NCI-H2107 treated with DMSO at 0.1 percent for 48 hours (cell line): ENCODE measurements around the gene ARL15.

Experiments used
- DNase-seq: peaks from one replicate; lab custom pipeline; 2025; ENCODE audit not compliant: unreplicated experiment; lab: John Stamatoyannopoulos, UW

ARL15 gene

DNA sequence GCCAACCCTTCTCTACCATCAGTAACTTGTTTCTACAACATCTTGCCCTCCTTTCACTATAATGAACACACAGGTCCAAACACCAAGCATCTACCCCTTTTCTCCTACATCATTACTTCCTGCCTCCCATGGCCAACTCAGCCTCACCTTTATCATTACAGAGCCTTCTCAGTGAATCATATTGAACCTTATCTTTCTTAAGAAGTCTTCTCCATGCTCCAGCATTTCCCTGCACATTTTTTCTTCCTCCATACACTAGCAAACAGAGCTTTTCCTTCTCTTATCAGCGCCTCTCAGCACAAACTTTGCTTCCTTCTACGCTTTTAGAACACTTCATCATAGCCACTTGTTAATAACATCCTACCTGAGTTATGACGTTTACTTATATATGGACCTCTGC lies 148.2 kb downstream of the ARL15 start:
- no peak for DNase-seq

DNA sequence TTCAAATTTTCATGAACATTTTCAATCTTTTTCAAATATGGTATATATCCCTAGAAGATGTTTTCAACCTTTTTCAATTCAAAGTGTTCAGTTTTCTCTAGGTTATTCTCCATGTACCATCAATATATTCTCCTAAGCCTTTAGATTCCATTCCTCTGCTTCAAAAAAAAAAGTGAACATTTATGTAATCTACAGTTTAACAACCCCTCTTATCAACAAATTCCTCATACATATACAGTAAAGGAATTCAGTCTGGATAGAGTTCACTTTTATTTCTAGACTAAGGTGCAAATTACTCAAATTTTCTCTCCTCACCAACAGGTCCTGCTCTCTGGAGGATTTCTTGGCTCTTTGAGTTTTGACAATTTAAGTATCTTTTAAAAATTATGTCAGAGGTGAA lies 150.0 kb downstream of the ARL15 start:
- DNase-seq: no peak

DNA sequence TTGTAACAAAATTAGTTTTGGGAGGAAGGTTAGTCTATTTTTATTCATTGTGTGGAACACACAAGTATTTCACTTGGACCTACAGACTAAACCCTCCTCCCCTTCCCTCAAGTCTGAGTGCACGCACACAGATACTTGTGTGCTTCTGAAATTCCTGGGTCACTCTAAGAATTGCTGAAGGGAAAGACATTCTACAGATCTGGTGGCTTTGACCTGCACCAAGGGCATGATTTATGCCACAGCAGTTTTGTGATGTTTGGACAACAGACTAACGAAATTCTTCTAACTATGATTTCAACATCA lies 150.5 kb downstream of the ARL15 start:
- DNase-seq: no peak

GRCh38 chr5:54159153-54159892 lies 151.1 kb downstream of the ARL15 start:
- DNase-seq: no peak

DNA sequence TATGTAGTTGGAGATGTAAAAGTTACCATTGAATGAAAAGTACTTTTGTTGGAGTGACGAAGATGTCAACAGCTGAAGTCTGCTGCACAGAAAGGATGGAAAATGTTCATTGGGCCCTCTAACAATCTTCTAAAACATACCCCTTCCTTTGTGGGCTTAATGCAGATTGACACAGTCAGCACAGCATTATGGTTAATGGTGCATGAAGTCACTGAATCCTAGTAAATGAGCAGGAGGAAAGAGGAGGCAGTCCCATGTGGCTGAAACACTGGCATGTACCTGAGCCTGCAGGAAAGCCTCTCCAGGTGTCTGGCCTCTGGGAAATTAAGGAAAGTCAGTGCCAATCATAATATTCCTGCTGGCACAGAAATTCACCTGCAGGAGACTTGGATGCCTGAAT lies 153.8 kb downstream of the ARL15 start:
- peak; percentile 46 for DNase-seq

DNA sequence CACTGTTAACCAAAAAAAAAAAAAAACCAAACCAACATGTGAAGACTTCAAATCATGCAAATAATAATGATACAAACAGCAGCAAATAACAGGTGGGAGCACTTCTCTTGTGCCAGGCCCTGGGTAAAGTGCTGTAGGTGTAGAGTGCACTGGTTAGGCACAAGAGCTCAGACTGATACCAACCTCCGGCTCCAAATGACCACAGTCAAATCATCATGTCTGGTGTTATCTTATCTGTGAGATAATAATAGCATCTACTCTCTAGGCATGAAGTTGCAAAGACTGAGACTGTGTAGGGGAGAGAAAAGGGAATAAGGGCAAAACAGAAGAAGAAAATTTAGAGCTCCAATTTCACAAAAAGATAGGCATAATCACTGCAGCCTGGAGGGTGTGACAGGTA lies 159.5 kb downstream of the ARL15 start:
- no peak for DNase-seq

DNA sequence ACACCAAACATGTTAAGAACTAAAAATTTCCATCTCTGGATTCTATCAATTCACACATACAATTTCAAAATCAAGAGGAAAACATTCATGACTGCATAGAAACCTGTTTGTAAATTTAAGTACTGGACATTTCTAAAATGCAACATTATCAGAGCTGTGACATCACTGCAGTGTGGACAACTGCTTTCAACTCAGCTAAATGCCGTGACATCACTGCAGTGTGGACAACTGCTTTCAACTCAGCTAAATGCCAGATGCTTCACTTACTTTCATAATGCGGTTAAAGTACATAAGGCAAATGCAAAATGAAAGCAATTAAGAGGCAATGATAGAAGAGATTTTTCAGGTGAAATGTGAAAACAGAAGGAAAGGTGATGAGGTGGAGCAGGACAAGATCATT lies 161.5 kb downstream of the ARL15 start:
- DNase-seq: peak; percentile 75

- peak; percentile 2 for DNase-seq
Observed at GRCh38 chr5:54148067-54148845, 162.1 kb downstream of the ARL15 start.

DNA sequence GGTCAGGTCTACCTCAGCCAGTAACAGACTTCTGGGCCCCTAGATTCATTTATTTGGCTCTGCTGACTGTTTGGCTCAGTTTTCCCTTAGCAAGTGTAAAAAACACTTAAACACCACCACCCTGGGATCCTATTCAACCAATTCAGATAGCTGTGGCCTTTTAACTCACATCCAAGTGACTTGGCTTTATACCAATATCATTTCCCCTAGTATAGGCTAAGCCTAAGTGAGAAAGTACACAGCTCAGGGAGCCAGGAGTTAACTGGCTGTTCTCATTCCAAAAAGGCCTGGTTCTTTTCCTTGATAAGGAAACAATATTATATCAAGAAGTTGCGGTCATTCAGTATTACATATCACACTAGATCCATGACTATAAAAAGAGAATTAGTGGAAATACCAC lies 163.5 kb downstream of the ARL15 start:
- DNase-seq: peak; percentile 57

GRCh38 chr5:54146390-54146789 lies 164.0 kb downstream of the ARL15 start:
- no peak for DNase-seq

DNA sequence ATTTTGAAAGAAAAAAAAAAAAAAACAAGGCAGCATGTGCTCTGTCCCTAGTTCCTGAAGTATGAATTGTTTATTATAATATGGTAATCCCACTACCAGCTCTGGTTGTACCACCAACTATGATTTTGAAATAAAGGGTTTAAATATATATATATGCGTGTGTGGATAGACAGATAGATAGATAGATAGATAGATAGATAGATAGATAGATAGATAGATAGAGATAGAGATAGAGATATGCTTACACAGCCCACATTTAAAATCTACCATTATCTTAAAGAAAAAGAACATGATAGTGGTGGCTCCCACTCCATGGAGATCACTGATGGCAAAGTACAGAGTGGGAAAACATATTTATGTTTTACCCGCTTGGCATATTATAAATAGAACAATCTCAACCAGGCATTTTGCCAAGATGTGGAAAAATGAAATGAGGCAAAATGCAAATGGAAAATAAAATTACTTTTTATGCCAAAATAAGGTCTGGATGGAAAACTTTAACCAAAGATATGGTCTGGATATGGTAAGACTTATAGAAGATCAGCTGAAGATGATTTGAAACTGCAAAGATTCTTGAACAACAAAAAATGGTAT lies 170.0 kb downstream of the ARL15 start:
- no peak for DNase-seq

GRCh38 chr5:54136516-54137440 lies 173.6 kb downstream of the ARL15 start:
- no peak for DNase-seq

DNA sequence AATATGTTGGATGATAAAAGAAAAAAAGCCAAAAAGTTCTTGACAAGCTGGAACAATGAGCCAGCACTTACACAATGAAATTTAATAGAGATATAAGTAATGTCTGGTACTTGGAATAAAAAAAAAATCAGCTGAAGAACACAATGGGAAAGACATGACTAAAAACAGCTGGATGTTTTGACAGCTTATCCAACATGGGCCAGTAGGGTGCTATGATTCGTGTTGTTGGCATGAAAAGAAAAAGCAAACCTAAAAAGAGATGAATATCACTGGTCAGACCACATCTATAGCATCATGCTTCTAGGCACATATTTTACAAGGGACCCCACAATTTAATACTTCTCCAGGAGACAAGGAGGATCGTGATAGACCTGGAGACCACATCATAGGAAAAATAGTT lies 175.3 kb downstream of the ARL15 start:
- DNase-seq: no peak

DNA sequence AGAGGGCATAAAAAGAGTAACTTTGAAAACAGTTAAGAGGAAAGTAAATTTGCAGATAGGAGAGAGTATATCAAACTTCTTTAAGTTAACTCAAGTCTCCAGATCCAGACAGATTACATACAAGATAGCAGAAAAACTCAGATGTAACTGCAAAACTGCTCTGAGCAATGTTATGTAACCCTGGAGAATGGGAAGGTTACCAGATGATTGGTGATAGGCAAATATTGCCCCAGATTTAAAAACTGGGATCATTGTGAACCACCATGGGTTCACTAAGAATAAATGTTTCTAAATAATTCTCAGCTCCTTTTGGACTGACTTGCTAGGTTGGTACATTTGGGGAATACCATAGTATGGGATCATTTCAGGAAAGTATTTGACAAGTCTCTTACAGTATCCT lies 176.5 kb downstream of the ARL15 start:
- no peak for DNase-seq

DNA sequence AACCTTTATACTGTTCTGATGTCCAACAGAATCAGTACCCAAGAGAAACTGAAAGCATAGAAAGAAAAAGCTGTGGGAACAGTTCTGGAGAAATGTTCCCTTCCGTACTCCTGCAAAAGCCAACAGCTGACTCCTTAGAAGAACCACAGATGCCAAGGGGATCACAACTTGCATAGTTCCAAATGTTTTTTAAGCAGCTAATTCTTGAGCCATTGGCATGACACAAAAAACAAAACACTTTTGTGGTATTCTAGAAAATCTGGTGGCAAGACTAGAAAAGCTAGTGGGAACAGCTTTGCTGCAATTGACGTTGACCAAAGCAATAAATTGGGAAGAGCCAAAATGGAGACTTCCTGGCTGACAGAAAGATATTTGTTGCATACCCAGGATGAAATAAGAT lies 189.9 kb downstream of the ARL15 start:
- no peak for DNase-seq

DNA sequence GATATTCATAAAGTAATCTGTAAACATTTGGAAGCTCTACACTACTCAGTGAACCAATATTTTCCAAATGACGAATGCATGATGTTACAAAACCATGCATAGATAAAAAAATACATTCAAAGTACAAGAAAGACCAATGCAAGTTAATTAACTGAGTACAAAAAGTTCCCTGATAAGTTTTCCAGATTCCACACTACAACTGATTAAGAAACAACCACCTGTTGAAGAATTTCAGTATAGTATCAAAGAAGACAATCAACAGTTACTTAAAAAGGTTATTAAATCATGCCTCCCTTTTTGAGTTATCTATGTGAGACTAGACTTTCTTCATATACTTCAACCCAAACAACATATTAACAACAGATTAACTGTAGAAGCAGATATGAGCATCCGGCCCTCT lies 192.4 kb downstream of the ARL15 start:
- no peak for DNase-seq

GRCh38 chr5:54115735-54116403 lies 194.5 kb downstream of the ARL15 start:
- peak; percentile 67 for DNase-seq

DNA sequence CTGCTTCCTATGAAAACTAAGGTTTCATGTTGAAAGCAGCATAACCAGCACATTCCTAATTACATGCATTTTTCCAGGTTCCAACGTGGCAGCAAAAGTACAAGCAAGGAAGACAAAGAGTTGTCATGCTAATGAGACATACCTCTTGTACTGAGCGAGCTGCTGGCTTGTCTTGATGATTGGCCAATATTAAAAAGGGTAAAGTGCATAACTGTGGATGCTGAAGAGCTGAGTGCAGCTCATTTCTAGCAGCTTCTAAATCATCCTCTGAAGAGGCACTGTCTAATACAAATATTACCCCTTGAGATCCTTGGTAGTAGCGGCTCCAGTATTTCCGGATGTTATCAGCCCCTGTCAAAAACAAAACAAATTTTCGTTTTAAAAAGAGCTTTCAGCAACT lies 197.3 kb downstream of the ARL15 start:
- DNase-seq: no peak

DNA sequence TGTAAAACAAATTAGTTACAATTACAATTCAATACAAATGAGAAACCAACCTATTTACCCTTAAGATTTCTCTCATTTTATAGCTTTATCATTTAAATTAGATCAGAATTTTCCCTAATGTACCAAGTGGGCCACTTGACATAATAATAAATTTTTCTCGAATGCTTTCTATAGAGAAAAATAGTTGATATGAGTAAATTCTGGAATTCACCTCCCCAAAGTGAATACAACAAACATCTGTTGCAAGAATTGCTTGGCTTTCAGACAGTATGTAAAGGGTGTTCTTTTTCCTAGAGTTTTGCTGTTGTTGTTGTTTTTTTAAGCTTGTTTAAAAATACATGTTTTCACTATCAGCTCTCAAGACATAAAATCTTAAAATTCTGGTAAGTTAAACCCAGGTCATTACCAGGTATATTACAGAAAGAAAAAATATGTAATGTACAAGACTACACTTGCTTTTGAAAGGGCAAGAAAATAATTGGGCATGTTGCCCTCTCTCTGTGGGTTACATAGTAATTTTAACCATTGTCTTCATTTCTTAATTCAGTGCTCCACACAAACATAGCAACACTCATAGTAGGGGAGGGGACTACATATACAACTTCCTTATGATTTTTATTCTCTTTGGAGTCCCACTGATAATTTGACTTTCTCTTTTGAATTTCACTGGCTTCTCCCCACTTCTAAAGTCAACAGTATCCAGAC lies 200.6 kb downstream of the ARL15 start:
- no peak for DNase-seq

DNA sequence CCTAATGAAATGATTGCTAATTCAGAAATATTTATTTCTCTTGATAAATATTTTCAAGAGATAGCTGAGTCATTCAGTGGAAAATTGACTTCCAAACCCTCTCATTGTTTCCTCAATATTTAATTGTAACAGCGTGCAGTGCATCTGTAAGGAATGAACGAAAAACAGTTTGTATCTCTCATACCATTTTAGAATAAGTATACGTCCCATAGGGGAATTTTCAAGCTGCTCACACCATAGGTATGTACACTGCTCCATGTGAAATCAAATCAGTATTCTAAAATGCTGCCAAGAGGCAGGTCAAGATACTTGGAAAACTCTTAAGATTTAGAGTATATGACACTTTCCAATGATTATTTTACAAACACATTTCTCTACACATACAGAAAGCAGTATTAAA lies 202.2 kb downstream of the ARL15 start:
- DNase-seq: no peak
